ENCODE results near the gene TRNP1.

Gene TRNP1

DNA sequence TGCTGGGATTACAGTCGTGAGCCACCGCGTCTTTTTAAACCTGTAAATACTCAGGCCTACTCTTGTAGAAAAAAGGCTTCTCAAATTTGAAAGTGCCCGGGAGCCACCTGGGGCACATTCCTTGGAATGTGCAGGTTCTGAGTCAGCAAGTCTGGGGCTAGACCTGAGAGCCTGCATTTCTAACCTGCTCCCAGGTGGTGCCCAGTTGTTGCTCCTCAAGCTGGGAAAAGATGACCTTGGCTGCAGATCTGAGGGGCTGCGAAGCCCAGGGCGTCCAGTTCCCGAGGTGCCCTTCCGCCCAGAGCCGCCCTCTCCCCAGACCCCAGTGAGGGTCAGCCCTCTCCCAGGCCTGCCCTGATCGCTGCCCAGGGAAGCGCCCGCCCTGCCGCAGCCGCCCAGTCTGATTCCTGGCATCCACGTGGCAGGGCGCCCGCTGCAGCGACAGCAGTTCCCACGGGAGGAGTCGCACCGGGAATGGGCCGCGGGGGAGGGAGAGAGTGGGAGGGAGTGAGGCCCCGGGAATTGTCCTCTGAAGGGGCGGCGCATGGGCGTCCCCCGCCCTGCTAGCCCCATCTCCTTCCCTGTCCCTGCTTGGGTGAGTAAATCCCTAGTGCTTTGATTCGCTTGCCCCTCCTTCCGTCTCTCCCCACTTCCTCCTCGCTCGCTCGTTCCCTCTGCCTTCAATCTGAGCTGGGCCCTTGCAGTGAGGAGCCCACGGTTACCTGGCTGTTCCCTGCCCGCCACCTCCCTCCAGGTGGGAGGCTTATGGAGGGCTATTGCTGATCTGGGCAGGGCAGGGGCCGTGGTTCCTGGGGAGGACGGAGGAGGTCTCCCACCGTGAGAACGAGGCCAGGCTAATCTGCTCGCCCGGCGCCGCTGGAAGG lies 38.0 kb downstream of the TRNP1 start:
- FAIRE-seq: peak; percentile 76

DNA sequence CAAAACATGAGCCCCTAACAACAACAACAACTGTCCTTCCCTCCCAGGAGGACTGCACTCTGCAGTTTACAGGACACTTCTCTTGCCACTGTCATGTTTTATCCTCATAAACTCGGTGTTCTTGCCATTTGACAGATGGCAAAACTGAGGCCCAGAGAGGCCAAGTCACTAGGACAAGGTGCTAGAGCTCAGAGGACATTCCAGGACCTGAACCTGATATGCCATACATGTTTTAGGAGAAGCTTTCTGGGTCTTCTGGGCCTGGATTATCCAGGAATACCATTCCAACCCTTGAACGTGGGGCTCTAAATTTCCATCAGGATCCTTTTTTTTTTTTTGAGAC lies 38.6 kb downstream of the TRNP1 start:
- FAIRE-seq: no peak

DNA sequence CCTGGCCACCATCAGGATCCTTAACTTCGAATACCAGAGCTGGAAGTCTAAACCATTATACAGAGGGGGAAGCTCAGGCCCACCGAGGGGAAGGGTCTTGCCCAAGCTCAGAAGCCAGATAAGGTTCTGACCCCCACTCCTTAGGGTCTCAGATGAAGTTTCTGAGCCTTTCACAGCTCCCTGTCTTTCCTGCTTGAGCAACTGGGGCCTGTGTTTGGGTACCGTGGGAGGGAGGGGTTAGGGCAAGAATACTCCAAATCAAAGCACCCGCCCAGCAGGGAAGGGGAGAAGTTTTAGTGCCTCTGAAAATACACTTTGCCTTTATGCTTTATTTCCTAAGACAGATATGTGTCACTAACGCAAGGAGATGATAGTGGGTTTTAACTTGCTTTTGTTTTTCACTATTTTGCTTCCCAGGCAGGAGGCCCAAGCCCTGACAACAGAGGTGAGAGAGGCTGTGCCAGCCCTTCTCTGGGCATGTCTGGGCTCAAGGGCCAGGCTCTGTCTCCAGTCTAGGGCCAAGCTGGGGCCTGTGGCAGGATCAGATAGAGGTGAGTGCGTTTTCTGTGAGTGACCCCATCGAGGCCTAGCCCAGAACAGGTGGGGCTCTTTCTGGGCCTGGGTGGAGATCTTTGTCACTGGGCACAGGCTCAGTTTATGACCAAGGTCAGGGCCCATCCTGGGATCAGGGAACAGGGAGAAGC lies 39.7 kb downstream of the TRNP1 start:
- FAIRE-seq: no peak

DNA sequence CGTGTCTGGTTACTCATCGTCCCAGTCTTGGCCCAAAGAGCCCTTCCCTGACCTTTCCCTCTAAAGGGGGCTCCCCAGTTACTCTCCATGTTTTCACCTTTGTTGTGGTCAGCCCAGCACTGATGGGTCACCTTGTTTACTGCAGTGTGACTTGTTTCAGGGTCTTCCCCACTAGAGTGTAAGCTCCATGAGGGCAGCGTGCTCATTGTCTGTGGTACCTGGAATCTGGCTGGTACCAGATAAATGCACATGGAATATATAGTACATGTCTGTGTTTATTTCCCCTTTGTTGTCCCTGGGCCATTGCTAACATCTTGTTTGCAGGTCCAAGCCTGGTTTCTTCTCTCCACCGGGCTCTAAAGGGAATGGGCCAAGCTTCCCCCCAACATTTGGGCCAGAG lies 41.9 kb downstream of the TRNP1 start:
- no peak for FAIRE-seq

DNA sequence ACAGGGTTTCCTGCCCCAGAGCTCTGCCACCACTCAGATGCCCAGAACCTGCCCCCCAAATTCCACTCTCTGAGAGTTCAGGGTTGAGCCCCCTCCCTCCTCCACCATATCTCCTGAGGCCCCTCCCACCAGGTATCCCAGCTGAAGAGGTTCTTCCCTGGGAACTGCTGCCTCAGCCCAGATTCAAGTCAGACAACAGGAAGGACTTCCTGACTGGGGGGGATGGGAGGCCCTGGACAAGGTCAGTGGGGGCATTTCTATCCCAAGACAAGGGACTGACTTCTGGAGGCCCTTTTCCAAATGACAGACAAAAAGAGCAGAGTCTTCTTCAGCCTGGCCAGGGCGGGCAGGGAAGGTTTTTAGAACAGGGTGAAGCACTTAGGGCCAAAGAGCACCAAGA lies 43.2 kb downstream of the TRNP1 start:
- no peak for FAIRE-seq

DNA sequence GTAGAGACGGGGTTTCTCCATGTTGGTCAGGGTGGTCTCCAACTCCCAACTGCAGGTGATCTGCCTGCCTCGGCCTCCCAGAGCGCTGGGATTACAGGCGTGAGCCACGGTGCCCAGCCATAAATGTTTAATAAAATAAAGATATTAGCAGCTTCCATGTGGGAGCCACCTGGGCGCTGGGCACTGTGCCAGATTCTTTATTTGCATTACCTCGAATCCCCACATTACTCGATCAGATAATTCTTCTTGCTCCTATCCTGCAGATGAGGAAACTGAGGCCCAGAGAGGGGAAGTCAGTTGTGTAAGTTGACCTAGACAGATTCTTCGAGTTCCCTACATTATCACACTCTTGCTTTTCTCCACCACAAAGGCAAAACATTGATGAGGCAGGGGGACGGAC lies 44.0 kb downstream of the TRNP1 start:
- no peak for FAIRE-seq

DNA sequence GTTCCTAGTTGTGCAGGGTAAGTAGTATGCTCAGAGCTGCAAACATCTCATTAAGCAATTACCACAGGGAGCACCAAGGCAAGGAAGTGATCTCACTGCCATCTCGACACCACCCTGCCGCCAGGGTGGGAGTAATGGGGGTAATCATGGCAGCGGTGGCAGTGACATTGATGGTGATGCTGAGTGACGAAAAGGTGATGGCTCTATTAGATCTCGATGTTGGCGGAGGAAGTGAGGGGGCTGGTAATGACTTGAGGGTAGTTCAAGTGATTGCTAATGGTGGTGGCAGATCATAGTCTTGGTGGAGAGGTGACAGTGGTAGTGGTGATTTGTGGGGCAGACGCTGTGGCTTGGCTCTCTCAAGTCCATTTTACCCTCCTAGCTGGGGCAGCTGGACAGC lies 44.5 kb downstream of the TRNP1 start:
- no peak for FAIRE-seq

DNA sequence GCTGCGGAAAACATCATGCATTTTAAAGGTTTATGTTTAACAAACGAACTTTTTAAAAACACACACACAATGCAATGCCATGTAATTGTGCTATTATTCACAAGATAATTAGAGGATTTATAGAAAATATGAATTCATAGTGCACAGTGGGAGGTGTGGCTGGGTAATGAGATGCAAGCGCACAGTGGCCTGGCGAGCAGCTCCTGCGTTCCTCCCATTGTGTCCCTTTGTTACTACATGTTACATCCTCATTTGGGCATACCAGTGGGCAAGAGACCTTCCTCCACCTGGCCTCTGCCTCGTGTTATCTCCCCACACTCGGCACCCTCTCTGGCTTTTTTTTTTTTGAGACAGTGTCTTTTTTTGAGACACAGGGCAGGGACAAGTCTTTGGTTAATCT lies 49.2 kb downstream of the TRNP1 start:
- no peak for FAIRE-seq

DNA sequence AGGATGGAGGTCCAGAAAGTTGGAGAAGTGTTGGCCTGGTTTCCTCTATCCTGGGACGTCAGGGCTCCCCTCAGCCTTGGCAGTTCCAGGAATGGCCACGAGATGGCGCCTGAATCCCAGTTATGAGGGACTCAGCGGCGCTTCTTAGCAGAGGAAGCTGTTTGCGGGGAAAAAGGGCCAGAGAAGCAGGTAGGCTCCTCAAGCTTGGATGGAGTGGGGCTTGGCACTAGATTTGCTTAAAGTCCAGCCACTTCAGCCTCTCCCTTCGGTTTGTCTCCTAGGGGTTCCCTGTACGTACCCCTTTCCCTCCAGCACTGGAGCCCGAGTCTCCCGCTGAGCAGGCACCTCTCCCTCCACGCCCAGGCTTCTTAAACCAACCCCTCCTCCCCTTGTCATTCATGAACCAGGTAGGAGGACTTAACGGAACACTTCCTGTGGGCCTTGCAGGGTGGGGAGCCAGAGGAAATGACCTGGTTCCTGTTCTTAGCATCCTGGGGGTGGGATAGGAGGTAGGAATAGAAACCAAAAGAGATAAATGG lies 51.2 kb downstream of the TRNP1 start:
- FAIRE-seq: peak; percentile 82

DNA sequence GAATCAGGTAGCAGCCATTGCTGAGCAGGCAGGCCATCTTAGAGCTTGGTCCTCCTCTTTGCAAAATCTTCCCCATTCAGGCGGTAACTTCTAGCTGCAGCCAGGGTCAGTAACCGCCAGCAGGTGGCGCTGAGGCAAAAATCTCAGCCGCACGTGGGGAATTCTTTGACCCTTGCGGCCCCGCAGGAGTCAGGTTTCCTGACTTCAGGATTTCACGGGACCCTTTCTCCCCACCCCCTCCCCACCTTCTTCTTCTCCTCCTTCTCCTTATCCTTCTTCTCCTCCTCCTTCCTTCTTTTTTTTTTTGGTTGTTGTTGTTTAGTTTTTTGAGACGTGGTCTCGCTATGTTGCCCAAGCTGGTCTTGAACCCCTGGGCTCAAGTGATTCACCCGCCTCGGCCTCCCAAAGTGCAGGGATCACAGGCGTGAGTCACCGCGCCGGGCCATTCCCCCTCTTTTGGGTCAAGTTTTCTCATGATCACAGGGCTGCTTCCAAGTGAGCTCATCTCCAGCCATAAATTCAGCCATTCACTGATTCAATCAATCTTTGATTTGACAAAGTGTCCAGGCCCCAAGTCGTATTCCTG lies 52.6 kb downstream of the TRNP1 start:
- FAIRE-seq: no peak

DNA sequence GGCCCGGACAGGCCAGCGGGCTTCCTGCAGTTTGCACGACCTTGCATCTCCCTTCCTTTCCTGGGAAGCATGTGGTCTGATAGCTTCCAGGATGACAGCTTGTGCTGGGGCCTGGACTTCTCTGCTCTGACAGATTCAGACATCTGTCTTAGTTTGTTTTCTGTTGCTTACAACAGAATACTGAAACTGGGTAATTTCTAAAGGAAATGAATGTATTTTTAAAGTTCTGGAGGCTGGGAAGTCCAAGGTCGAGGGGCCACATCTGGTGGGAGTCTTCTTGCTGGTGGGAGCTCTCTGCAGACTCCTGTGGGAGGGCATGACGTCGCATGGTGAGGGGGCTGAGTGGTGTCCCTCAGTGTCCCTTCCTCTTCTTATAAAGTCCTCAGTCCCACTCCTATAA lies 54.4 kb downstream of the TRNP1 start:
- no peak for FAIRE-seq

DNA sequence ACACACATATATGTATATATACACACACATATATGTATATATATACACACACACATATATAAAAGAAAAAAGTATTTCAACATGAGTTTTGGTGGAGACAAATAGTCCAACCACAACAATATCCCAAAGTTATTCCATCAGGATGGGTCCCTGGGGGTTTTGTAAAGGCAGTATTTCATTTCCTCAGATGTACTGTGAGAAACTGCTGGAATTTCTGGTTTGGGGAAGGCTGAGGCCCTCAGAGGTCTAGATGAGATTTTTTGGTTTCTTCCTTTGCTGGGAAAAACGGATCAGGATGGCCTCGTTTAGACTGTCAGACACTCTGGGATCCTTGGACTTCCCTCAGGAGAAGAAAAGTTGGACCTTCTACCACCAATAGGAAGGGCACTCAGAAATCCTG lies 55.6 kb downstream of the TRNP1 start:
- no peak for FAIRE-seq

DNA sequence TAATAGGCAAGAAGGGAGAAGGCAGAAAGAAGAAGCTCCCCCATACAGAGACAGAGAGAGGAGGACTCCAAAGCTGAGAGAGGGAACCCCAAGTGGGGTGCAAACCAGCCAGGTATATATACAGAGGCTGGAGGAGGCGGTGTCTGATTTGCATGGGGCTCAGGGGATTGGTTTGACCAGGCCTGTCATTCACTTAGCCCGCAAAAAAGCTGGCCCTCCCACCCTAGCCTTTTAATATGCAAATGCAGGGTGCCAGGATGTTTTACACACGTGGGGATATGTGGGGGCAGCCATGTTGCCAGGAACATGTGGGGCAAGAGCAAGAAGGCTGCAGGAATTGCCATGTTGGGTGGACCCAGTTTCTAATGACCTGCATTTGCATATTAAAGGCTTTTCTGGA lies 56.1 kb downstream of the TRNP1 start:
- FAIRE-seq: no peak

All from islet of Langerhans (tissue), 1 donor.